ENCODE results near the gene DCP1B. TPM values are rescaled to one million over a fixed set of nuclear protein-coding genes. Genes with fewer than 3 reads are reported as not detected.
A peak's percentile ranks its signal among the peaks of the same experiment; 100 is the strongest.

The DCP1B gene
- total and polyA plus RNA-seq, 10 donors = 5.5 to 20.8 (median 13.8) TPM

DNA sequence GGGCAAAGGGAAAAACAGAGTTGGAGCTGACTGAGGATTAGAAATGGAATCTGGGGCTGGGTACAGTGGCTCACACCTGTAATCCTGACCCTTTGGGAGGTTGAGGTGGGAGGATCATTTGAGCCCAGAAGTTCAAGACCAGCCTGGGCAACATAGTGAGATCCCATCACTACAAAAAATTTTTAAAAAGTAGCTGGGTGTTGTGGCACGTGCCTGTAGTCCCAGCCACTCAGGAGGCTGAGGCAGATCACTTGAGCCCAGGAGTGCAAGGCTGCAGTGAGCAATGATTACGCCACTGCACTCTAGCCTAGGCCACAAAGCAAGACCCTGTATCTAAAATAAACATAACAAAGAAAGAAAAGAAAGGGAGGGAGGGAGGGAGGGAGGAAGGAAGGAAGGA is 14.9 kb upstream of the DCP1B start:
- DNase-seq = no peak
- Histone ChIP-seq H3K4me1 (peaks cover 0 to 18% (median 1%) of the 10 kb centered on the region in 6 donors), H3K27me3 (replicated peaks in 1 of 7) (no peaks in the 10 kb centered on the region), H3K36me3 (no peaks in the 10 kb centered on the region), H3K9me3 (no peaks in the 10 kb centered on the region), H3K27ac (no peak overlapping the region), H3K4me3 (no peak overlapping the region)
- intact Hi-C loops (cut with DNase I; ENCODE audit: low total_unique reads) = no loop called here
- WGBS, 5 donors = 81 to 87% (median 86%) methylated on average over 2 of the region's 2 CpGs
- TF ChIP-seq POLR2A (IDR thresholded peaks at IDR 0.05) (no peak), POLR2AphosphoS5 (IDR thresholded peaks at IDR 0.05) (no peak)
- TF ChIP-seq, protein P1, sequence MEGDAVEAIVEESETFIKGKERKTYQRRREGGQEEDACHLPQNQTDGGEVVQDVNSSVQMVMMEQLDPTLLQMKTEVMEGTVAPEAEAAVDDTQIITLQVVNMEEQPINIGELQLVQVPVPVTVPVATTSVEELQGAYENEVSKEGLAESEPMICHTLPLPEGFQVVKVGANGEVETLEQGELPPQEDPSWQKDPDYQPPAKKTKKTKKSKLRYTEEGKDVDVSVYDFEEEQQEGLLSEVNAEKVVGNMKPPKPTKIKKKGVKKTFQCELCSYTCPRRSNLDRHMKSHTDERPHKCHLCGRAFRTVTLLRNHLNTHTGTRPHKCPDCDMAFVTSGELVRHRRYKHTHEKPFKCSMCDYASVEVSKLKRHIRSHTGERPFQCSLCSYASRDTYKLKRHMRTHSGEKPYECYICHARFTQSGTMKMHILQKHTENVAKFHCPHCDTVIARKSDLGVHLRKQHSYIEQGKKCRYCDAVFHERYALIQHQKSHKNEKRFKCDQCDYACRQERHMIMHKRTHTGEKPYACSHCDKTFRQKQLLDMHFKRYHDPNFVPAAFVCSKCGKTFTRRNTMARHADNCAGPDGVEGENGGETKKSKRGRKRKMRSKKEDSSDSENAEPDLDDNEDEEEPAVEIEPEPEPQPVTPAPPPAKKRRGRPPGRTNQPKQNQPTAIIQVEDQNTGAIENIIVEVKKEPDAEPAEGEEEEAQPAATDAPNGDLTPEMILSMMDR (IDR thresholded peaks at IDR 0.05 in 8 of 11, conservative IDR thresholded peaks at IDR 0.05 in 3 of 11) = no peak

DNA sequence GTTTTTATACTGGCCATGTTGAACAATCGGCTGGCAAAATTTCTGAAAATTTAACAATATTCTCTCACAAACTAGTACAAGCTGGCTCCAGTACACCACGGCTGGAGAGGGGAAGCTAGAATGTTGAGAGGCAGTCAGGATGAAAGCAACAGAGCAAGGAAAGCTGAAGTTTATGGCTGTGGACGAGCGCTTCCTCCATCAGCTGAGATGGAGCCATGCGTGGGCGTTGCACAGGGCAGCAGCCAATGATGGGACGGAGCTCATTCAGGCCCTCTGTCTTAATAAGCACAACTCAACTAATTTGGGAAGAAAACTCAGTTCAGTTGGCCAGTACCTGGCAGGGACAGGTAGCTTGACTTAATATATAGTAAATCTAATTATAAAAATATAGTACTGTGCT is 14.1 kb upstream of the DCP1B start:
- no peak overlapping the region for H3K4me3 ChIP-seq
- 82 to 90% (median 89%) methylated on average over 7 of the region's 7 CpGs for WGBS, 5 donors
- H3K27me3 ChIP-seq (replicated peaks in 1 of 7) = no peaks in the 10 kb centered on the region
- intact Hi-C loops (cut with DNase I; ENCODE audit: low total_unique reads) = no loop called here
- peak overlapping the region in 4 of 8 donors; percentile 28 to 58 (median 42) for H3K27ac ChIP-seq
- TF ChIP-seq POLR2A (IDR thresholded peaks at IDR 0.05) = no peak
- TF ChIP-seq POLR2AphosphoS5 (IDR thresholded peaks at IDR 0.05) = no peak
- TF ChIP-seq, protein P1 (IDR thresholded peaks at IDR 0.05 in 8 of 11, conservative IDR thresholded peaks at IDR 0.05 in 3 of 11) = no peak
- H3K9me3 ChIP-seq = no peaks in the 10 kb centered on the region
- H3K4me1 ChIP-seq = peaks cover 0 to 22% (median 6%) of the 10 kb centered on the region in 6 donors
- H3K36me3 ChIP-seq = no peaks in the 10 kb centered on the region
- DNase-seq = no peak

DNA sequence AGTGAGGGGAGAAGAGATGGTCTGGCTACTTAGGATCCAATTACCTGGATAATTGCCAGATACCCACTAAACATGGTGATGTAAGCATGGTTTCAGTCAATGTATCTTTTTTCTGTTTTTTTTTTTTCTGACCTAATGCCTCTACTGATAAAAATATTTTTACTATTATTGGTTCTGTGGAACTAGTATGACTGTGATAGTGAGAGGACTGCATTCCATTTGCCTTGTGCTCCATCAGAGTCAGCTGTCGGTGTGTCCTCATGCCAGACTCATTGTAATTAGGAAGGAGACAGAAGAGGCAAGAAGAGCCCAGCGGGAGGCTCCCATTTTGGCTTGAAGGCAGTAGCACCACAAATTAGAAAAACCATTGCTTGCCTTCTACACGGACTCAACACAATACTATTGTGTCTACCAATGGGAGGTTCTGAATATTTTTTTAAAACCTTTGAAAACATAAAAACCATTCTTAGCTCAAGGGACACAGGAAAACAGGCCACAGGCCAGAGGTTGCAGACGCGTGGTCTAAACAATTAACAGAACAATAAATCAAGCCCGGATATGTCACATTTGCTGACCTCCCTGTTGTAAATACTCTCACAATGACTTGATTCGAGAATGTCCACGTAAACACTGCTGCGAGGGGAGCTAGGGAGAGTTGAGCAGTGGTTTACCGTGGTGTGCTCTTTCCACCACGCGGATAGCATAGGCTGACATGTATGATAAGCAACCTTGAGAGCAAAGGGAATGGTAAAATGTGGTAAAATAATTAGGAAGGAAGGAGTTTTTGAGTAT is 13.5 kb upstream of the DCP1B start:
- TF ChIP-seq POLR2AphosphoS5 (IDR thresholded peaks at IDR 0.05) = peak in 1 of 3 donors; percentile 52
- TF ChIP-seq POLR2A (IDR thresholded peaks at IDR 0.05) = no peak
- Histone ChIP-seq H3K27me3 (replicated peaks in 1 of 7) (no peaks in the 10 kb centered on the region), H3K36me3 (no peaks in the 10 kb centered on the region), H3K4me3 (no peak overlapping the region), H3K4me1 (peaks cover 0 to 25% (median 7%) of the 10 kb centered on the region in 6 donors), H3K27ac (peak overlapping the region in 4 of 8 donors; percentile 28 to 58 (median 42)), H3K9me3 (no peaks in the 10 kb centered on the region)
- DNase-seq = no peak
- intact Hi-C loops (cut with DNase I; ENCODE audit: low total_unique reads) = no loop called here
- 47 to 67% (median 55%) methylated on average over 12 of the region's 12 CpGs for WGBS, 5 donors

DNA sequence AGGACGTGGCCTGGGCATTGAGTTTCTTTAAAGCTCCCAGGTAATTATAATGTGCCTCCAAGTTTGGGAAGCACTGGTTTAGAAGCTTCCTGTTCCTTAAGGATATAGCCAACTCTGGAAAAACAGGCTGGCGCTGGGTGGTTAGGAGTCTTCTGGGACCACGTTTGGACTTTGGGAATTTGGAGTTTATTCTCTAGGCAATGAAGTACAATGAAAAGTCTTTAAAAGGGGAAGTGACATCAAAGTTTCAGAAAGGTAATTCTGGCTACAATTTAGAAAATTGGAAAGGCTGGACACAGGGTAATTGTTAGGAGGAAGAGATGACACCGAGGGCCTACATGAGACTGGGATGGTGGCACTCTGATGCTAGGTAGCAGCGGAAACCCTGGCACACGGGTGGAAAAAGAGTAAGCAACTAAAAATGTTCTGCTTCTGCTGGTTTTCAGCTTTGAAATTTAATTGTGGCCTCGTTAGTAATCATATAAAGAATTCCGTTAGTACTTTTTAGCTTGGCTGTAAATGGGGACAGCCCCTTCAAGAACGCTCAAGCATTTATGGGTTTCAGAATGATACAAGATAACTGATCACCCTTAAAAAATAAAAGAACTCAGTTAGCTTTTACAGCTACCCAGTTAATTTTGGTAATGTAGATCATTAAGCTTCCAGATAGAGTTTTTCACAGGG is 12.7 kb upstream of the DCP1B start:
- Histone ChIP-seq H3K27ac (peak overlapping the region in 1 of 8 donors; percentile 45), H3K4me1 (peaks cover 0 to 25% (median 7%) of the 10 kb centered on the region in 6 donors), H3K9me3 (no peaks in the 10 kb centered on the region), H3K4me3 (no peak overlapping the region), H3K27me3 (replicated peaks in 1 of 7) (no peaks in the 10 kb centered on the region), H3K36me3 (no peaks in the 10 kb centered on the region)
- intact Hi-C loops (cut with DNase I; ENCODE audit: low total_unique reads) = no loop called here
- WGBS, 5 donors = 69 to 85% (median 79%) methylated on average over 9 of the region's 9 CpGs
- TF ChIP-seq POLR2A (IDR thresholded peaks at IDR 0.05) = no peak
- no peak for TF ChIP-seq POLR2AphosphoS5 (IDR thresholded peaks at IDR 0.05)
- TF ChIP-seq, protein P1 (IDR thresholded peaks at IDR 0.05 in 8 of 11, conservative IDR thresholded peaks at IDR 0.05 in 3 of 11) = no peak
- no peak for DNase-seq
